ENCODE data around the gene EPB41L4A.
"Not testable (repeated sequence)": the region's sequence is repeated elsewhere in the genome, so short reads cannot be mapped to it uniquely, and the experiment has no call there.

Gene EPB41L4A

GRCh38 chr5:112397690-112398089 lies 21.4 kb downstream of the EPB41L4A start:
- DNase-seq (ENCODE audit: low spot score) = no peak

- DNase-seq (ENCODE audit: low spot score) = no peak
Measured at GRCh38 chr5:112396430-112396829, 22.6 kb downstream of the EPB41L4A start.

- not testable (repeated sequence) for DNase-seq (ENCODE audit: low spot score)
Measured at GRCh38 chr5:112395299-112395698, 23.8 kb downstream of the EPB41L4A start.

GRCh38 chr5:112390327-112390726 lies 28.8 kb downstream of the EPB41L4A start:
- no peak for DNase-seq (ENCODE audit: low spot score)

- no peak for DNase-seq (ENCODE audit: low spot score)
Measured at GRCh38 chr5:112388739-112389138, 30.3 kb downstream of the EPB41L4A start.

GRCh38 chr5:112388074-112388473 lies 31.0 kb downstream of the EPB41L4A start:
- DNase-seq (ENCODE audit: low spot score) = no peak

GRCh38 chr5:112386766-112387165 lies 32.3 kb downstream of the EPB41L4A start:
- no peak for DNase-seq (ENCODE audit: low spot score)

- no peak for DNase-seq (ENCODE audit: low spot score)
Measured at GRCh38 chr5:112385969-112386368, 33.1 kb downstream of the EPB41L4A start.

GRCh38 chr5:112385566-112385965 lies 33.5 kb downstream of the EPB41L4A start:
- DNase-seq (ENCODE audit: low spot score) = no peak

GRCh38 chr5:112384523-112384922 lies 34.6 kb downstream of the EPB41L4A start:
- DNase-seq (ENCODE audit: low spot score) = no peak

- DNase-seq (ENCODE audit: low spot score) = no peak
Measured at GRCh38 chr5:112382886-112383285, 36.2 kb downstream of the EPB41L4A start.

GRCh38 chr5:112381521-112381920 lies 37.6 kb downstream of the EPB41L4A start:
- no peak for DNase-seq (ENCODE audit: low spot score)

GRCh38 chr5:112379542-112380325 lies 39.3 kb downstream of the EPB41L4A start:
- no peak for DNase-seq (ENCODE audit: low spot score)

- no peak for DNase-seq (ENCODE audit: low spot score)
Measured at GRCh38 chr5:112374818-112375217, 44.3 kb downstream of the EPB41L4A start.

GRCh38 chr5:112374356-112374755 lies 44.7 kb downstream of the EPB41L4A start:
- DNase-seq (ENCODE audit: low spot score) = no peak

- no peak for DNase-seq (ENCODE audit: low spot score)
Measured at GRCh38 chr5:112373885-112374284, 45.2 kb downstream of the EPB41L4A start.

GRCh38 chr5:112372543-112372942 lies 46.5 kb downstream of the EPB41L4A start:
- no peak for DNase-seq (ENCODE audit: low spot score)

- DNase-seq (ENCODE audit: low spot score) = no peak
Measured at GRCh38 chr5:112371067-112371466, 48.0 kb downstream of the EPB41L4A start.

GRCh38 chr5:112367400-112367799 lies 51.7 kb downstream of the EPB41L4A start:
- no peak for DNase-seq (ENCODE audit: low spot score)

- no peak for DNase-seq (ENCODE audit: low spot score)
Measured at GRCh38 chr5:112366987-112367386, 52.1 kb downstream of the EPB41L4A start.

- DNase-seq (ENCODE audit: low spot score) = not testable (repeated sequence)
Measured at GRCh38 chr5:112360740-112361139, 58.3 kb downstream of the EPB41L4A start.

- no peak for DNase-seq (ENCODE audit: low spot score)
Measured at GRCh38 chr5:112356178-112356956, 62.7 kb downstream of the EPB41L4A start.

GRCh38 chr5:112355058-112355685 lies 63.9 kb downstream of the EPB41L4A start:
- DNase-seq (ENCODE audit: low spot score) = no peak
